OCI-LY7 (cell line): ENCODE data around the gene SIK3.

Source experiments
- CTCF ChIP-seq: fragments of 200-600 bp; sonication (generic); conservative IDR thresholded peaks from 2 replicates; pipeline ENCODE4 v1.5.1; 2014; ENCODE audit warnings: mild to moderate bottlenecking, antibody characterized with exemption, low read length, moderate library complexity, mixed read lengths
- EZH2phosphoT487 ChIP-seq: fragments of 200-600 bp; sonication (generic); IDR thresholded peaks from 2 replicates; pipeline ENCODE4 v1.6.1; 2018; ENCODE audit warnings: low read depth, borderline replicate concordance, mild to moderate bottlenecking, mixed run types, antibody characterized with exemption, low read length, moderate library complexity, mixed read lengths

DNA sequence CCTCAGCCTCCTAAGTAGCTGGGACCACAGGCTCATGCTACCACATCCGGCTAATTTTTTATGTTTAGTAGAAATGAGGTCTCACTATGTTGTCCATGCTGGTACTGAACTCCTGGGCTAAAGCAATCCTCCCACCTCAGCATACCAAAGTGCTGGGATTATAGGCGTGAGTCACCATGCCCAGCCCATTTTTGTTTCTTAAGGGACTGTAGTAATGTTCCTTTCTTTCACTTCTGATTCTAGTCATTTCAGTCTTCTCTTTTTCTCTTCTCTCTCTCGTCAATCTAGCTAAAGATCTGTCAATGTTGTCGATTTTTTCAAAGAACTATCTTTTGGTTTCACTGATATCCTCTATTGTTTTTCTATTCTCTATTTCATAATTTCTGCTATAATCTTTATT is 149.8 kb downstream of the SIK3 start:
- TF ChIP-seq CTCF (no peak), EZH2phosphoT487 (no peak)
